Raji (cell line): Measurements from ENCODE around the gene AP3B2.

ENCODE experiments used
- POLR2A ChIP-seq: IDR thresholded peaks from 2 replicates; pipeline ENCODE4 v1.6.1; 2011; ENCODE audit warnings: low read depth, low read length, control low read depth; ENCODE audit not compliant: insufficient read depth

Gene AP3B2

GRCh38 chr15:82662641-82663040 is 47.0 kb downstream of the AP3B2 start:
- no peak for TF ChIP-seq POLR2A

DNA sequence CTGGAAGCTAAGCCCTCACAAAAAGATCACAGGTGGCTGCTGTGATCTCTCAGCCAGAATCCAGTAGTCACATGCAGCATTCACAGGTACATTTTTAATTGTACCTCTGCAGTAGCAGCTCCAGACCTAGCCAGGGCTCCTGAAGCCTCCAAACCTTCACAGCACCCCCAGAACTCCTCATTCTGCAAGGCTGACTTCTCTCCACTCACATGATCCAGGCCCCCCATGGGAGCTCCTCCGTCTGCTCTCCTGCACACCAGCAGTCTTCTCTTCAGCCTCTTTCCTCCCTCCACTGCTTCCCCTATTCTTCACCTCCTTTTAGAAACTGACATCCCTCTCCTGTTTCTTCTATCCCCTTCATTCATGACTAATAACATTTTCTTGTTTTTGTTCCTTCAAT is 49.3 kb downstream of the AP3B2 start:
- TF ChIP-seq POLR2A = no peak

- no peak for TF ChIP-seq POLR2A
These were observed 52.9 kb downstream of the AP3B2 start for GRCh38 chr15:82656641-82657266.

GRCh38 chr15:82655606-82656005 is 54.1 kb downstream of the AP3B2 start:
- TF ChIP-seq POLR2A = no peak

- TF ChIP-seq POLR2A = no peak
These were observed 56.0 kb downstream of the AP3B2 start for GRCh38 chr15:82653483-82654168.

DNA sequence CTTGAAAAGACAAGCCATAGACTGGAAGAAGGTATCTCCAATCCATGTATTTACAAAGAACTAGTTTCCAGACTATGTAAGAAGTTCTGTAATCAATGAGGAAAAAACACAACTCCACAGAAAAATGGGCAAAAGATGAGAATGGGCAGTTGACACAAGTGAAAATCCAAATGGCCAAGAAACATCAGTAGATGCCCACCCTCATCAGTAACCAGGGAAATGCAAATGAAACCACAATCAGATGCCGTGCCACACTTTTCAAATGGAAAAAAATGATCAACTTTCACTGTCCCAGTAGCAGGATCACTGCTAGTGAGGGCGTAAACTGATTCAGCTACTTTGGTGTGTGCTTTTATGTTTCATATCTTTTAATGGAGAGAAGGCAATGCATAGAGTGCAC is 58.0 kb downstream of the AP3B2 start:
- no peak for TF ChIP-seq POLR2A

DNA sequence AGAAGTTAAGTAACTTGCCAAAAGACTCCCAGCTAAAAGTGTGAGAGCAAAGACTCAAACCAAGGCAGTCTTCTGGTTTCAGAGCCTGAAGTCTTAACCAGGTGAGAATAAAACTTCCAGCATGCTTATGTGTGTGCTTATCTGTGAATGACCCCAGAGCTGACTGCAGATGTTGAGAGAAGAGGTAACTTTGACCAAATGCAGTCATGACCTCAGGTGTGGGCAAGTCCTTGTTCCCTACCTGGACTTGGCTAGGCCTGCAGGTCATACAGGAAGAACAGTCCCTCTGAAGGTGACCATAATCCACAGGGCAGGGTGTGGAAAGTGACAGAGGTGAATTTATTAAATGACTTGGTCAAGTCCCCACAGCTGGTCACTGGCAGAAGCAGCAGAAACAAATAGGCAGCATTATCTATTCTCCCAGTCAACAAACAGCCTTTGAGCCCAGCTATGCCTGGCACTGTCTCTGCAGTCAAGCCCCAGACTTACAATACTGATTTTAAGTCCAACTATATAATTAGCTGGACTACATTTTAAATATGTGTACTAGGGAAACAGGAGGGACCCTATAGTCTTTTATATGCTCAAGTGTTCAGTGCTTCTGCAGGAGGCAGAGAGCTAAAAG is 59.5 kb downstream of the AP3B2 start:
- TF ChIP-seq POLR2A = no peak

DNA sequence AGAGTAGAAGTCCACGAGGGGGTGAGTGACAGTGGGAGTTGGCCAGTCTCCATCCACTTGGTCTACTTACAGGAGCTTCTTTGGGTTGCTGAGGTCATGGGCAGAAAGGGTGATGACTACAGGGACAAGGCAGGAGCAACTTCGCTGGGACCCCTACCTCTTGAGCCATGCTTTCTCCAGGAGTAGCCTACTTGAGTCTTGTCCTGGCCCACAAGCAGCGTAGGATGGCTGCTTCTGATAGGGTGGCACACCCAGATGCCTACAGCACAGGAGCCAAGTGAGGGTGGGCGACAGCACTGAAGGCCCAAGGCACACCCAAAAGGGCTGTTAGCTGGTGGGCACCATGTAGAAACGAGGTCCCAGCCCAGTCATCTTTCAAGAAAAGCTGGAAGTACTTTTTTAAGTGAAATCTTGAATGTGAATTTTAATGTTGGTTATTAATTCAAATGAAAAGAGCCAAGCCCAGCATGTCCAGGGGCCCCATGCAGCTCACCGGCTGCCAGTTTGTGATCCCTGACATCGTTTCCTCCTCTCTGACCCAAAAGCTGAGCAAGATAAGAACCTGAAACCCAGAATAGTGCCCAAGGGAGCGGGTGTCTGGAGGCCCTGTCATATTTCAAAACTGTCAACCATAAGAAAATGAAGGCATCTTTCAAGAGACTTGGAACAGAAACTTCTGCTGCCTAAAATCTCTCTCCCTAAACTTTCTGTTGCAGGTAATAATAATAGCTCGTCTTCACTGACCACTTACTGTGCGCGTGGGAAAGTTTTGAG is 60.3 kb downstream of the AP3B2 start:
- TF ChIP-seq POLR2A = no peak

DNA sequence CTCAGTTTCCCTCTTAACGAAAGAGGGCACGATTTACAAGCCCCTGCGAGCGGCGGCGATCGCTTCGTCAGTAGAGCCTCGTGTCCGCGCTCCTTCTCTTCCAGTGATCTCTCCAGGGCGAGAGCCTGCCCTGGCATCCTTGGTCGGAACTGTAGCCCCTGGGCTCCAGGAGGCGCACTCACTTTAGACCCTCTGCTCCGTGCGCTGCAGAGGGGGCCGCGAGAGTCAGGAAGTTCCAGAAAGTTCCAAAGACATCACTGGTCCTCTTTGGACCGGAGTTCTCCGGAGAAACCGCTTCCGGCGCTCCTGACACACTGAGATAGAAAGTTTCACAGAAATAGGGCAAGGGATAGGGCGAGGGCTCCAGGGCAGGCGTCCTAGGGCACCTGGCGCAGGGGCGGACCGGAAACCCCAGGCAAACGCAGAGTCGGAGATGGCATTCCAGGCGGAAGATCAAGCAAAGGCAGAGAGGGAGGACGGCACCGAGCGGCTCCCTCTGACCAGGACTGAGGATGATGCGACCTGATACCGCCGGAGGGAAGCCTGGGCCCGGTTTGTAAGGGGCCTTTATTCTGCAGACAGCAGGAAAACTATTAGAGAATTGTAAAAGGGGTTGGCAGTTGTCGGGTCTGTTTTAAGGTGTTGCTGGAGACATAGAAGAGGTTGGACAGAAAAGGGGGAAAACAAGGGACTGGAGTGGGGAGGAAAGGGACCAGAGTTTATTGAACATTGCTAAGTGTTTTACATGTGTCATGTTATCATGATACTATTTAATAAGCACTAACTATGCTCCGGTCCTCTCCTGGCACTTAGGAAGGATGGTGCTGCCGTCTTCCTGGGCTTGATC is 61.2 kb downstream of the AP3B2 start:
- TF ChIP-seq POLR2A = no peak

DNA sequence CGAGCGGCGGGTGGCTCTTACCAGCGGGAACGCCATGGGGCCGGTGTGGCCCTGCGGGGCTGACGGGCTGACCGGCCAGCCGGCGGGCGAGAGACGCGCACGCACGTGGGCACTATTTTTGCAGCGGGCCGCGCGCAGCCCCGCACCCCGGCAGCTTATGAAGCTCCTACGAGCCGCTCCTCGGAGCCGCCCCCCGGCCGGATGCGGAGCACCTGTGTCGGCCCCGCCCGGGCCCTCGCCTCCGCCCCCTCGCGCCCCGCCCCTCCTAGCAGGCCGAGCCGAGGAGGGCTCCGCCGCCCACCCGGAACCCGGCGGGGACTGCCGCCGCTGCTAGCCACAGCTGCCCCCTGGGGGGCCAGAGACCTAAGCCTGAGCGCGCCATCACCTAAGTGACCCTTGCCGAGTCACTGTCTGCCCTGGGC is 61.8 kb downstream of the AP3B2 start:
- no peak for TF ChIP-seq POLR2A

- no peak for TF ChIP-seq POLR2A
These were observed 62.4 kb downstream of the AP3B2 start, which contains the start of gene CPEB1 for GRCh38 chr15:82647045-82647834. TSS of gene CPEB1 (minus strand) at chr15:82647363. CDS start at chr15:82628459, 18,904 bp downstream.

DNA sequence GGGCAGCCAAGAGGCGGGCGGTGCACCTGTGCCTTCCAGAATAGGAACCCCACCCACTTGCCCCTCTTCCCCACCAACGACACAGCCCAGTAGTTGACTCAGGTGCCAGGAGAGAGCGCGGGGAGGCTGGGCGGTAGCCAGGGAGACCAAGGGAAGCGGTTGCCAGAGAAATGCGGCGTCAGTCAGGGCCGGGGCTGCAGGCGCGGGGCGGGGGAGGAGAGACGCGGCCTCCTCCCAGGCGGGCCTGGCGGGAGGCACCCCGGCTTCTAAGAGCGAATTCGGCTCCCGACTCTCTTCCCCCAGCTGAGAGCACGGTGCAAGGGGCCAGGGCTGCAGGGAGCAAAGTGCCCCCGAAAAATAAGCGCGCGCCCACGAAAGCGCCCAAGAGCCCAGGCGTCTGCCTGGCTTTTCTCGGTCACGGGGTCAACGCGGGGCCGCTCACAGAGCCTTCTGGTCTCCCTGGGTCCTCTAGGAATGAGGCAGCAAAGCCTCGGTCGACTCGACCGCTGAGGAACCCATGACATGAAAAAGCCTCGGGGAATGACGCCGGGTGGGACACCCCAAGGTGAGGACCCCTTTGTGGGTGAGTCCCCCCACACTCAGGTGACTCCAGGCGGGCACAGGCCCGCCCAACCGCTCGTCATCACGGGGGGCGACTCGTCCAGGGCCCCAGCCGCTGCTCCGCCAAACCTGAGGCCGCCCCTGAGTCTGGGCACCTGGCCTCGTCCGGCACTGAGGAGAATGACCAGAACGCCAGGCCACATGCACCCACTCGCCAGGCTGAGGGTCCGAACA is 63.2 kb downstream of the AP3B2 start:
- no peak for TF ChIP-seq POLR2A

GRCh38 chr15:82643992-82644391 is 65.7 kb downstream of the AP3B2 start:
- no peak for TF ChIP-seq POLR2A
